Activated CD8-positive, alpha-beta memory T cell treated with anti-CD3 and anti-CD28 coated beads, Interleukin-2, amount 50 U/mL, for 48 hours (primary cell): ENCODE measurements around the gene UCHL1.

ENCODE experiments used
- DNase-seq: peaks from one replicate; pipeline ENCODE4 v3.0.0-alpha.2; 2020

UCHL1 gene

DNA sequence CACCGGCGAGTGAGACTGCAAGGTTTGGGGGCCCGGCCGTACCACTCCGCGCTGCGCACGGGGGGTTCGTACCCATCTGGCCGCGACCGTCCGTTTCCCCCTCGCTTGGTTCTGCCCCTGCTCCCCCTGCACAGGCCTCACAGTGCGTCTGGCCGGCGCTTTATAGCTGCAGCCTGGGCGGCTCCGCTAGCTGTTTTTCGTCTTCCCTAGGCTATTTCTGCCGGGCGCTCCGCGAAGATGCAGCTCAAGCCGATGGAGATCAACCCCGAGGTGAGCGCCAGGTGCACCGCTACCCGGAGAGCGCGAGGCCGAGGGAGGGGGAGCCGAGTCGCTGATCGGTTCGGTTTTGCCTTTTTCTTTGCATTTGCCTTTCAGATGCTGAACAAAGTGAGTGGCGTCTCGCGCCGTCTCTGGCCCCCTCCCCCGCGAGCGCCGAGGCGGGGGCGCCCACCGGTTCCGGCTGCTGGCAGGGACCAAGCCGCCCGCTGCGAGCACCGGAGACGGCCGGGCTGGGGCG lies at the start of gene UCHL1:
Gene UCHL1 (plus strand): TSS at position 189 of the 517 bp plus-strand sequence. CDS start 49 bp downstream, at position 238.
- peak; percentile 59 for DNase-seq

DNA sequence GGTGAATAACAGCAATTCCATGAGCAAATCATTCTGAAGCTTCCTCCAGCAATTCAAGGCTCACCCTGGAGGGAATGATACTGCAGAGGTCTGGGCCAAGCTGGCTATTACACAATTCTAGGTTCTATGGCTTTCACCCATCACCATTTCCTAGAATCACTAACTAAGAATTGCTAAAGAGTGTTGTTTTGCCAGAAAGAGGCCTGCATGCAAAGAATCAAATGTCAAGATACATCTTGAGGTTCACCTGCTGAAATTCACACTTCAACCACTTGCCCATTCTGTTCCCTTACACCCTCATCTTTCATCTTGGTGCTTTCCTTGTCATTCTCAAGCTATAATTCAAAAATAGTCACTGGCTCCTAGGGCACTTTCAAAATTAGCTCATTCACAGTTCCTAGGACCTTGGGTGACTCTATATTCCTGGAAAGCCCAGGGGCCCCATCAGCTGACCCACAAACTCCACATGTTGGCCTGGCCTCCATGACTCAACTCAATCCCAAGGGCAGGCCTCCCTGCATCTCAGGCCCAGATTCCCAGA lies 49.4 kb upstream of the UCHL1 start:
- DNase-seq, result no peak

DNA sequence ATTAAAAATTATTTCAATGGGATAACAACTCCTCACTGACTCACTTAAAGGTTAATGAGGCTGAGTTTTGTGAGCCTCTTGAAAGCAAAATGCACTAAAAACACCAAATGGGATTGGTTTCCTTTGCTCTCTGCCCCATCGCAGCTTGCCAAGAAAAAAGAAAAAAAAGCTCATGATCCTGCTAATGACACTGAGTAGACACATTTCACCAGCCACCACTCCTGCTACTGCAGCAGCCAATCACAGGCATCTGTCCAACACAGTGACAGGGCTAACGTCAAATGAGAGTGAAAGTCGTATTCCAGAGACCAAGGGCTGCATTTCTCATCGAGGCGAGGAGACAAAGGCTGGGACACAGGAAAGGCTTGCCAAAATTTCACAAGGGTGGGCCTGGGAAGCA lies 47.5 kb upstream of the UCHL1 start:
- no peak for DNase-seq

DNA sequence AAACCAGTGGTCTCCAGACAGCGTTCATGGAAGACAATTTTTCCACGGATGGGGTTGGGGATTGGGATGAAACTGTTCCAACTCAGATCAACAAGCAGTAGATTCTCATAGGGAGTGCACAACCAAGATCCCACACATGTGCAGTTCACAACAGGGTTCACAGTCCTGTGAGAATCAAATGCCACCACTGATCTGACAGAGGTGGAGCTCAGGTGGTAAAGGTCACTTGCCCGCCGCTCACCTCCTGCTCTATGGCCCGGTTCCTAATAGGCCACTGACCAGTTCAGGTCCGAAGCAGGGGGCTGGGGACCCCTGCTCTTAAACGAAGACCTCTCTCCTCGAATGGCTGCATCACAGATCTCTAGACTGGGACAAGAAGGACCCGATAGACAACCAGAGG lies 46.8 kb upstream of the UCHL1 start:
- DNase-seq, result no peak

DNA sequence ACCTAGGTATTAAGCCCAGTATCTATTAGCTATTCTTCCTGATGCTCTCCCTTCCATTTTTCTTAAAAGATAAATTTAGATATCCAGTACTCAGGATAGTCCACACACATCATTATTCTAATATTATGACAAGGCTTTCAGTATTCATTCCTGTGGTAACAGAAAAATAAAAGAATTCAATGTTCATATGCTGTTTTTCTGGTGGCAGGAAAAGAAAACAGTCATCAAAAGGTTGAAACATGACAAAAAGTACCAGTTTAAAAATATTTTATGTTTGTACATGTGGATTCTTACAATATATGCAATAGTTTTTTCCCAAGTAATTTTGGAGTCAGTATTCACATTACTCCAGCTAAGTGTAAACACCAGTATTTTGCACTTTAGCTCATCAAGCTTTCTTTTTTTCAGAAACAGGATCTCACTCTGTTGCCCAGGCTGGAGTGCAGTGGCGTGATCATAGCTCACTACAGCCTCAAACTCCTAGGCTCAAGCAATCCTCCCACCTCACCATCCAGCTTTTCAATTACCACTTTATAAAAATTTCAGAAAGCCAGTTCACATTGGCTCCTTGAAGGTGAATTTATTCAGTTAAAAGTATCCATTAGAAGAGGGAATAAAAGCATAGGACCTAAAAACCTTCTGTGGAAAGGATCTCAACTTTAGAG lies 44.6 kb upstream of the UCHL1 start:
- no peak for DNase-seq

DNA sequence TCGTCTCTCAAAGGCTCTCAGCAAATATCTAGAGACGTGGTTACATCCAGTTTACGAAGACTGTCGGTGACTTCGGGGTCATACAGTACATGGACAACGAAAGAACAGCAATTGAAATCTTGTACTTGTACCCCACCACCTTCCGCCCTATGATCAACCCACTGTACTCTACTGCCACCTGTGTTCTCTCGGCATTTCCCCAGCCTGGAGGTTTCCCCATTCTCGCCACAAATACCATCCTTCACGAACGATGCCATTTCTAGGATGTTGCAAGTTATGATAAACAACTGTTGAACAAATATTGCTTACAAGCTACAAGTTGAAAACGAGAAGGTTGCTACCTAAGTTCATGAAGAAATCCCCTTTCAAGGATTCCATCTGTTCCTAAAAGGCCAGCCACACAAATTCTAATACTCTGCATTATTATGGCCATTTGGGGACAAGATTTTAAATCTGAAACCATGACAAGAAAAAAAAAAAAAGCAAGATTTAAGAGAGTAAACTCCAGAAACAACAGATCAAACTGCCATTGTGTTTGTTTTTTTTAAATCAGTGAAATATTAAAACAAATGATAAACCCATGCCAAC lies 44.0 kb upstream of the UCHL1 start:
- no peak for DNase-seq

DNA sequence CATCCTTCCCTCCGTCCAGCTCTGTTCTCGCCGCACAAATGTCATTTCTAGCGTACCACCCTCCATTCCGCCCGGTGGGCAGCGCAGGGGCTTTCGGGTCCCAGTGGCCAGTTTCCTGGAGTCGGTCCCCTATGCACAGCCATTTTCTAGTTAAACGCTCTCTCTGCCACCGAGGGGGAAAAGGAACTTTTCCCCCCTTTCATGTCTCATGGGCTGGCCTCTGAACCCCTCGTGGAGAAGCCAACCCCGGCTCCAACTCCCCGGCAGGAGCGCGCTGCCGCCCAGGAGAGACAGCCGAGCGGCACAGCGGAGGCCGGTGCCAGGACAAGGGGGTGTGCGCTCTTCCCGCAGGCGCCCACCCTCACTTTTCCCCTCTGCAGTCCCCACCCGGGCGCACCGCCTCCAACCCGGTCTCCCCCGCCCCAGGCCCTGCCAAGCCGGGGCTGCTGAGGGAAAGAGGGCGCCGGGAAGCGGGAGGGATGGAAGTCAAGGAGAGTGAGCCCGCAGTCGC lies 43.0 kb upstream of the UCHL1 start:
- DNase-seq, result peak; percentile 57

DNA sequence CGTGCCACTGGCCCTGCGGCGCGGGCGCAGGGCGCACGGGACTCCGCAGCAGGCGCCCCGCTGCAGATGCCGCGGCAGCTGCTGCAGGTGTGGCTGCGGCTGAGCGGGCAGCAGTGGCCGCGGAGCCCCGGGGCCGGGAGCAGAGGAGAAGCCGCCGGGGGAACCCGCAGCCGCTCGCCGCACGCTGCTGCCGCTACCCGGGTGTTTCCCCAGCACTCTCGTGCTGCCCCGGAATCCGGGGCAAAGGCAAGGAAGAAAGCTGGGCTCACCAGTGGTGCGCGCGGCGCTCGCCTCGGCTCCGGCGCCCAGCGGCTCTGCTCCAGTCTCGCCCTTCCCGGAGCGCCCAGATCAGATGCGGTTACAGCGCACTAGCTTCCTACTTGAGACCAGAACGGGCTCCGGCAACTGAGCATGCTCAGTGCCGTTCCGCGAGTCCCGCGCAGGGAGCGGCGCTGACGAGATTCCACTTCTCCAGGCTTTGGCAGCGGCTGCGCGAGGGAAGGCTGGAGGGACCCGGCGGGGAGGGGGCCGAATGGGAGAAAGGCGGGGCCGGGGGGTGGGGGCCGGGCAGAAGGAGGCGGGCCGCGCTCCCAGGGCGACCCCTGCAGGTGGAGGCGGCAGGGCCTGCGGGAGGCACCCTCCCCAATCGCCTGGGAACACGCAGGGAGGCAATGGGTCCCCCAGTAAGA lies 42.4 kb upstream of the UCHL1 start, which contains the start of gene APBB2:
Gene APBB2 (minus strand): TSS at position 407 of the 689 bp plus-strand sequence. CDS start 181,288 bp downstream, outside the sequence.
- DNase-seq, result peak; percentile 80

DNA sequence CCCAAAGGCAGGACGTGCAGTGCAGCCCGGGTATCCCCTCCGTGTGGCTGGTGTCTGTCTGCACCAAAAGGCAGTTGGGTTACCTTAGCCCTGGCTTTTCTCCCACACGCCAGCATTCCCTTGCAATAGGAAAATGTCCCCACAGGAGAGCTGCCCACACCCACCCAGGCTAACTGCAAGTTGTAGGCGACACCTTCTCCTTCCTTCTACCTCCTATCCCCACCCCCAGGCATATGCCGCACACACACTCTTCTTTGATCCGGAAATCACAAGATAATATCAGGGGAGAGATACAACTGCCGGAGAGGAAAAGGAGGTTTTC lies 41.9 kb upstream of the UCHL1 start:
- DNase-seq, result no peak

DNA sequence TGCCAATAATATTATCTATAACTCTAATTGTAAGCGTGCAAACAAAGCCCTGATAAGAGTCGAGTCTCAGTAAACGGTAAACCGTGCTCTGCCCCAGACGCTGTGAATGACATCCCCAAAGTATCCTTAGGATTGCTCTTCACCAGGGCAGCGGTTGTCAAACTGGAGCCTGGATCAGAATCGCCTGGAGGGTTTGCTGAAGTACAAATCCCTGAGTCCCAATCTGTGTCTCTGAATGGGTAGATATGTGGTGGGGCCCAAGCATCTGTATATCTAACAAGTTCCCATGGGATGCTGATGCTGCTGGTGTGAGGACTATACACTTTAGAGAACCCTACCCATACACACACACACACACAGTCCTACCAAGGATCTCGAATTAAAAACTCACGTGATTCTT lies 41.6 kb upstream of the UCHL1 start:
- DNase-seq, result no peak

DNA sequence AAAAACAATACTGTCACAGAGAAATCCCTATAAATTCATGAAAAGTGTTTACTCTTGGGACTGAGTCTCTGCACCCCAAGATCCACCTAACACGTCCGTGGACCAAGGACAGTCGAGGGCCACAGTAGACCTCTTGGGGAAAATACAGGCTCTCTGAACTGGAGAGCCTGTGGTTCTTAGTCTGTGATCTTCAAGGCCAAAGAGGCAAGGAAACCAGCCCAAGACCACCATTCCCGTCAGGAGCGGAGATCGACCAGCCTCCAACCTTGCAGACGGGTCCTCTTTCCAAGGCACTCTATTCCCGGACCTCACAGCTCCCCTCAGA lies 40.8 kb upstream of the UCHL1 start:
- no peak for DNase-seq

DNA sequence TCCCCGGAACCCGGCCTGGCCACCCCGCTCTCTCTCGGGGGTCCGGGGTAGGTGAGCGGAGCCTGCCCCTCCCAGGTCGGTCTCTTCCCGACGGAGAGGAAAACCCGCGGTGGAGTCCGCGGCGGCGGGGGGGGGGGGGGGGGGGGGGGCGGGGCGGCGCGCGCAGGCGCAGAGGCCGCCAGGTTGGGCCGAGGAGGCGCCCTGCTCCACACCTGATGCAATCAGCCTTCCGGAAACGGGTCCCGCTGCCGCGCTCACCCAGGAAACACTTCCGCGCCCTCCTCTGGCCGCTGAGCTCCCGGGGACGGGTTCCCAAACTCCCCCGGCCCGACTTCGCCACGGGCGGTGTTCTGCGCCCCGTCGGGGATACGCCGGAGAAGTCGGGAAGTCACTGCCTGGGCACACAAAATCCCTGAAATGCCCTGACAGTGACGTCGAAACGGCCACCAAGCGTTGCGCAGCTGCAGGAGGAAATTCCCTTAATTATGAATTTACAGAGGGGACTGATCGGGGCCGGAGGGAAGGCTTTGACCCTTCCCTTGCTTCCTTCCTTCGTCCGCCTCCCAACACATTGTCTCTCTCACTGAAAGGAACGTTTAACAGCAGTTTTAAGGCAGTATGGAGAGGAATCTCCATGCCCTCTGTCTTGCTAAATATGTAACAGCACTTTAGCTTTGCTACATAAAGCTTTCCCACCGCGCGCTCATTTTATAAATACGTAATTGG lies 40.3 kb upstream of the UCHL1 start:
- peak; percentile 84 for DNase-seq

DNA sequence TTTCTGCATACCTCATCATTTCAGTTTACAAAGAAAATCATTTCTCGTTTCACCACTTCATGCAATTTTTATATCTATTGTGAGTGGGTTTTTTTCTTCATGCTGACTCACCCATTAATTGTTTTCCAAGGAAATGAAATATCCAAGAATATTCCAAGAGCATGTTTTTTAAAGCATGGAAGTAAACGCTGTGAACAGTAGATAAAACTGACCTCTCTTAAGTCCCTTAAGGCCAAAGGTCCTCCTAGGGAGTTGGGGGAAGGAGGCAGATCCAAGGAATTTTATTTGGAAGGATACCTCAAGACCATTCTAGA lies 39.8 kb upstream of the UCHL1 start:
- no peak for DNase-seq

DNA sequence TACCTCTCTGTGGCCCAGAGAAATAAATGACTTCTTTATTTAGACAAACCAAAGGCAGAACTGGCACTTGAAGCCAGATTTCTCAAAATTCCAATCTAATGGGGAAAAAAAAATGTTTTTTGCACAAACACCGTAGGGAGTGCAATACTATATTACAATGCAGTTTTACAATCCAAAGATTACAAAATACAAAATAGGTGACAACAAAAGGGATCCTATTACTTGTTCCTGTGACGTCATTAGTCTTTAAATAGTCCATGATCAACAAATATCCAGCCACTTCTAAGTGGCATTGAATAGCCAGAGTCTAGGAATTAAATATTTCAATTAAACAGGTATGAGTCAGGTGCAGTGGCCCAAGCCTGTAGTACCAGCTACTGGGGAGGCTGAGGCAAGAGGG lies 39.4 kb upstream of the UCHL1 start:
- DNase-seq, result no peak

DNA sequence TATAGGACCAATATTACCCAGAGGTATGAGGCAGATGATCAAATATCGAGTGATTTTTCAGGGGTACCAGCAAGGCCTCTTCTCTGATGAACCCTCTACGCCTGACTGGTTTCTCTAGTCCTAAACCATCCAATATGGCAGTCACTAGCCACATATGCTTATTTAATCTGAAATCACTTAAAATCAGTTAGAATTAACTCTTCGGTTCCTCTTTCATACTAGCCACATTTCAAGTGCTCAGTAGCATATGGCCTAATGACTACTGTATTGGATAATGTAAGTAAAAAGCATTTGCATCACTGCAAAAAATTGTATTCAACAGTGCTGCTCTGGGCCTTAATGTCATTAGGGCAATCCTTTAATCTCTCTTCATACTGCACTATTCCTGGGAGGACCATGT lies 38.0 kb upstream of the UCHL1 start:
- no peak for DNase-seq

DNA sequence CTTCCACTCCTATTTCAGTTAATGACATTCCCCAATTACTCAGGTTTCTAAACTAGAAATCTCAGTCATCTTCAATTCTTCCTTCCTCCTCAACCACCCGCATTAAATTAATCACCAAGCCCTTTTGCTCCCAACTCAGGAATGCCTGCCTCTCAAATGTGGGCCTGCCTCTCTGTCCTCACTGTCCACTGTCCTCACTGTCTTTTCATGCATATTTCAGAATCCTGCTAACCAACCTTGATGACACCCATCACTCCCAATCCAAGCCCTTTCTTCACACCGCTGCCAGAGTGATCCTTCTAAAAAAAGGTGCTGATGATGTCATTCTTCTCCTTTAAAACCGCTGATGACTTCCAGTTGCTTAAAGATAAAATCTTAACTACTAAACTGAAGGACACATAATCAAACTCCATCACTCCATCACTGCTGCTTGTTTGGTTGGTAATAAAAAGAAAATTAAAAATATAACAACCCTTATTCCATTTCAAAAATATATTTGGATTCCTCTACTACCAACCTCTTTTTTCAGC lies 37.2 kb upstream of the UCHL1 start:
- DNase-seq, result no peak

DNA sequence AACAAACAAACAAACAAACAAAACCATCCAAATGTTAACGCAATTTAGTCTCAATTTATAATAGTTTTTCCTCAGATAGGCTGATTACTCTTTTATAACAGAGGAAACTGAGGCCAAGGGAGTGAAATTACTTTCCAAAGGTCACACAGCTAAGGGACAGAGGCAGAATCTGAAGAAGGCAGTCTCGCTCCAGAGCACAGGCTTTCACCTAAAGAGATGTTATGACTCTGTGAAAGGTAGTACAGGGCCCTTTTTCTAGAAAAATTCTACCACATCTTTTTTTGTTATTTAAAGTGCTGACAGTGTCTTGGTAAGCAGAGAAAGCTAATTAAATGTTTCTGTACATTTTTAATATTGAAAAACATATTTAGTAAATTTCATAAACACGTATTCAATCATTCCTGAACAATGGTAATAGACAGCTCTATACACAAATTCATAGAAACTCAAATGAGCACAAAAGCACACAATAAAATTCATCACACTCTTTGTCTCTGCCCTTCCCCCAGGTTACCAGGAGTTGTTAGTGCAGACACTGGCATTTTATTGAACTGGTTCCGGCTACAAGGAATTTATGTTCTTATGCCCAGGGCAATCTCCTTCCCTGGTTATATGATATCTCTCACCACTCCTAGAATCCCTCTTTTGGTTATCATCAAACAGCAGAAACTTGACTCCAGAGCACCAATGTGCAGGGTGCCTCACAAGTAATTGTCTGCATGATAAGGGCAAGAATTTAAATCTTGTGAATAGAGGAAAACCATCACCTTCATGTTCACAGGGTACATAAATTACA lies 34.7 kb upstream of the UCHL1 start:
- DNase-seq, result no peak

DNA sequence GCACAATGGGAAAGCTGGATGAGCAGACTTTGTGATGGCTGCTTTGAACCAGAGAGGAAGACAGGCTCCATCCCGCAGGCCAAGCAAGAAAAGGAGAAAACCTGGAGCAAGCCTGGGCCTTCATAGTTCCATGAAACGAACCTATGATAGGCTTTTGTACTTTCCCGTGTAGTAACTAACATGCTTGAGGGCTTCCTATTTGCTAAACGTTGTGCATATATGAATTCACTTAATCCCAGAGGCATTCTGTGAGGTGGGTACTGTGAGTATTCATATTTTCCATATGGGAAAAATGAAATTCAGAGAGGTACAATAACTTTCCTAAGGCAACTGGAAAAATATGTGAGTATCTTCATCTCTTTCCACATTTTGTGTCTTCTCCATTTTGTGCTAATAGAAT lies 28.8 kb upstream of the UCHL1 start:
- no peak for DNase-seq

DNA sequence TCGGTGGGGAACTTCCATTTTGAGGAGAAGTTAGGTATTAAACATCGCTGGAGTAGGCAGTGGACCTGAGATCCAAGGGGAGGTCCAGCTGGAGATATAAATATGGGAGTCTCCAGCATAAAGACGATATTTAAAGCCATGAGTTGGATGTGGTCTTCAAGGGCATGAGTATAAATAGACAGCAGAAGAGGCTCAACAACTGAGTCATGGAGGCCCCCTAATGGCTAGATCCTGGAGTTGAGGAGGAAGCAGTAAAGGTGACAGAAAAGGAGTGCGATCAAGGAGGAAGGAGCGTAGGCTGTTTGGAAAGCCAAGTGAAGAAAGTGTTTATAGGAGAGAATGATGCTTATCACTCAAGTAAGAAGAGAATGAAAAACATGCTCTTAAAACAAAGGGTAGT lies 24.3 kb upstream of the UCHL1 start:
- DNase-seq, result no peak

DNA sequence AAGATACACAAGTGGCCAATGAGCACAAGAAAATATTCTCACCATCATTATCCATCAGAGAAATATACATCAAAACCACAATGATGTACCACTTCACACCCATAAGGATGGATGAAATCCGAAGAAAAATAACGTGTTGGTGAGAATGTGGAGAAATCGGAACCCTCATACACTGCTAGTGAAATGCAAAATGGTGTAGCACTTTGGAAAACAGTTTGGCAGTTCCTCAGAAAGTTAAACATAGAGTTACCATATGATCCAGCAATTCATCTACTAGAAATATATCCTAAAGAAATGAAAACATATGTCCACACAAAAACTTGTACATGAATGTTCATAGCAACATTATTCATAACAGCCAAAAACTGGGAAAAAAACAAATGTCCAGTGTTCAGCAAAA lies 23.9 kb upstream of the UCHL1 start:
- no peak for DNase-seq

DNA sequence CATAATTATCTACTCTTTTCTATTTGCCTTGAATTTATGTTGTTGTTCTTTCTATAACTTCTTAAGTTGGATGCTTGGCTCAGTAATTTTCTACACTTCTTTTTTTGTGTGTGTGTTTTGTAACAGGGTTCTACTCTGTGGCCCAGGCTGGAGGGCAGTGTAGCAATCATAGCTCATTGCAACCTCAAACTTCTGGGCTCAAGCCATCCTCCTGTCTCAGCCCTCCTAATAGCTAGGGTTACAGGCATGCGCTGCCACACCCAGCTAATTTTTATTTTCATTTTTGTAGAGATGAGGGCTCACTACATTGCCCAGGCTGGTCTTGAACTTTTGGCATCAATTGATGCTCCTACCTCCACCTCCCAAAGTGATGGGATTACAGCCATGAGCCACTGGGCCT lies 20.7 kb upstream of the UCHL1 start:
- no peak for DNase-seq

DNA sequence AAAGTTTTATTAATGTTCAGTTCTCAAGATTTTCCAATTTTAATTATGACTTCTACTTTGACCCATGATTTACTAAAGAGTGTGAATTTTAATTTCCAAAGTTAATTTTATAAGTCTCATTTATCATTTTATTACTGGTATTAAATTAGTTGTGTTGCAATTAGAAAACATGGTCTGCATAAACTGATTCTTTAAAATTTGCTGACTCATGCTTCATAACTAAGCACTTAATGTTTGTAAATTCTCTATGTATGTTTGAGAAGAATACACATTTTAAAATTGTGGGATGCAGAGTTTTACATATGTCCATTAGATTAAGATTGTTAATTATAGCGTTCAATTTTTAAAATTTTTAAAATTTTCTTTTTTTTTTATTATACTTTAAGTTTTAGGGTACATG lies 20.2 kb upstream of the UCHL1 start:
- DNase-seq, result no peak
